Large intestine (tissue), 12 donors: ENCODE data around the gene EYS. TPM values are rescaled to one million over a fixed set of nuclear protein-coding genes. Genes with fewer than 3 reads are reported as not detected.

Experiments
- DNase-seq, 2 donors: peaks; one replicate each; pipeline versions ENCODE4 v3.0.0 to v3.0.0-alpha.2; 2013
- H3K27ac ChIP-seq: one replicate; pipeline ENCODE4 v1.5.1; 2013; ENCODE audit warnings: low read length
- H3K27me3 ChIP-seq: 2 replicates; pipeline ENCODE4 v1.6.1; 2013; ENCODE audit warnings: low read length; ENCODE audit not compliant: control insufficient read depth, insufficient read depth
- H3K36me3 ChIP-seq: 2 replicates; pipeline ENCODE4 v1.6.1; 2013; ENCODE audit warnings: low read length; ENCODE audit not compliant: control insufficient read depth, insufficient read depth
- H3K4me1 ChIP-seq: one replicate; pipeline ENCODE4 v1.6.1; 2013; ENCODE audit warnings: low read length; ENCODE audit not compliant: control insufficient read depth, insufficient read depth
- H3K4me3 ChIP-seq: one replicate; pipeline ENCODE4 v1.5.1; 2013; ENCODE audit warnings: low read length
- H3K9me3 ChIP-seq: one replicate; pipeline ENCODE4 v1.6.1; 2013; ENCODE audit warnings: mild to moderate bottlenecking, low read depth, low read length, moderate library complexity; ENCODE audit not compliant: control insufficient read depth
- whole genome bisulfite sequencing: methylation state at CpG from one replicate; pipeline ENCODE4 v1.1.5; 2013; ENCODE audit warnings: low lambda C conversion rate; ENCODE audit not compliant: insufficient coverage; 5-methylcytosine and 5-hydroxymethylcytosine counted together
- long read RNA-seq, 11 donors: transcript quantifications; one replicate each; lab custom pipeline, GENCODE V29; 2026
- polyA plus RNA-seq: library from polyadenylated mRNA; unstranded; fragments of 120-200 nt; gene quantifications from one replicate; pipeline ENCODE4 v1.2.1, GENCODE V29; 2013

EYS gene
- 0.76 TPM for polyA plus RNA-seq
- long read RNA-seq, donor 1: 0 reads
- long read RNA-seq, donor 2, partial matches to known transcripts: 13 of 13 reads
- long read RNA-seq, donor 2, other reads (novel, unspliced or antisense): 0 of 13 reads
- long read RNA-seq, donor 3, partial matches to known transcripts: 15 of 15 reads
- long read RNA-seq, donor 3, other reads (novel, unspliced or antisense): 0 of 15 reads
- long read RNA-seq, donor 4: 0 reads
- long read RNA-seq, donor 5: 0 reads
- long read RNA-seq, donor 6: 0 reads
- long read RNA-seq, donor 7: 0 reads
- long read RNA-seq, donor 8: 0 reads
- long read RNA-seq, donor 9: 0 reads
- long read RNA-seq, donor 10, partial matches to known transcripts: 15 of 15 reads
- long read RNA-seq, donor 10, other reads (novel, unspliced or antisense): 0 of 15 reads
- long read RNA-seq, donor 11: 0 reads

GRCh38 chr6:65707126-65707826 lies at the start of gene EYS:
Gene EYS (minus strand): TSS chr6:65707226. CDS start chr6:65495410, 211,816 bp downstream.
- WGBS: no CpG with 5 or more reads among the region's 4 CpGs
- Histone ChIP-seq H3K27ac (no peak within 1 kb of the TSS), H3K4me1 (no peaks in the 10 kb centered on the region), H3K36me3 (no peaks in the 10 kb centered on the region), H3K27me3 (no peaks in the 10 kb centered on the region), H3K9me3 (no peaks in the 10 kb centered on the region), H3K4me3 (no peak within 1 kb of the TSS)
- peak in 1 of 2 donors; percentile 30 for DNase-seq

GRCh38 chr6:65746302-65746701 lies 39.3 kb upstream of the EYS start:
- no peaks in the 10 kb centered on the region for H3K4me1 ChIP-seq
- DNase-seq: no peak
- WGBS: no CpG with 5 or more reads among the region's 4 CpGs
- no peaks in the 10 kb centered on the region for H3K9me3 ChIP-seq
- no peaks in the 10 kb centered on the region for H3K36me3 ChIP-seq
- no peak overlapping the region for H3K4me3 ChIP-seq
- no peaks in the 10 kb centered on the region for H3K27me3 ChIP-seq
- no peak overlapping the region for H3K27ac ChIP-seq

GRCh38 chr6:65745614-65746013 lies 38.6 kb upstream of the EYS start:
- H3K9me3 ChIP-seq: no peaks in the 10 kb centered on the region
- H3K36me3 ChIP-seq: no peaks in the 10 kb centered on the region
- H3K4me1 ChIP-seq: no peaks in the 10 kb centered on the region
- no peak overlapping the region for H3K4me3 ChIP-seq
- DNase-seq: no peak
- WGBS: no CpG with 5 or more reads among the region's 2 CpGs
- no peak overlapping the region for H3K27ac ChIP-seq
- H3K27me3 ChIP-seq: no peaks in the 10 kb centered on the region

DNA sequence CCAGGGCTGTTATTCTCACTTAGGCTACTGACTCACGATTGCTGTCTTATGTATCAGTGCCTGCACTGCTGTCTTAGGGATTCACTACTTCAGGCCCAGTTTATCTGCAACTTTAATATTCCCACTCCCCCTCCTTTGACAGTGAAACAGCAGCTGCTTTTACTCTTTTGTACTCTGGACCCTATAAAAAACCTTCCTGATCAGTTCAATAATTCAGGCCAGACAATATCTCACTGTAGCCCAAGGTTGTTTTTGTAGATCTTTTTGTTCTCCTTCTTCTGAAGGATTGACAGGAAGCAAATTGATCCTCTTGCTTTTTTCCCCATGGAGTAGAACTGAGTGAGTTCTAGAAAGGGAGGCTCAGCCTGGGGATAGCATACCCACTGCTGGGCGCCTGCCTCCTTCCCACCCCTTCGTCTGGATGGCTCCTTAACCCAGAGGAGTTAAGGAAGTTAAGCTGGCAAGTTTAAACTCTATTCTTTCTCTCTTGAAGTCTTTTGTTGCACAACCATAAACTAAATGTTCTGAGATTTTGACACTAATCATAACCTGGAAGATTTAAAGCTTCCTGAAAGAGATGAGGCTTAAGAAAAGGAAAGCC lies 22.0 kb upstream of the EYS start:
- WGBS: no CpG with 5 or more reads among the region's 3 CpGs
- DNase-seq: peak in 1 of 2 donors; percentile 36

GRCh38 chr6:65719101-65719500 lies 12.1 kb upstream of the EYS start:
- Histone ChIP-seq H3K4me3 (no peak overlapping the region), H3K27me3 (no peaks in the 10 kb centered on the region), H3K9me3 (no peaks in the 10 kb centered on the region), H3K27ac (no peak overlapping the region), H3K36me3 (no peaks in the 10 kb centered on the region), H3K4me1 (no peaks in the 10 kb centered on the region)
- WGBS: no CpG with 5 or more reads among the region's 3 CpGs
- DNase-seq: no peak

More for the DNA sequence above, 22.0 kb upstream of the EYS start:
- no peaks in the 10 kb centered on the region for H3K36me3 ChIP-seq
- H3K27ac ChIP-seq: no peak overlapping the region
- H3K9me3 ChIP-seq: no peaks in the 10 kb centered on the region
- no peak overlapping the region for H3K4me3 ChIP-seq
- H3K4me1 ChIP-seq: peaks cover 6% of the 10 kb centered on the region
- no peaks in the 10 kb centered on the region for H3K27me3 ChIP-seq

GRCh38 chr6:65711531-65711930 lies 4.5 kb upstream of the EYS start:
- H3K27ac ChIP-seq: no peak overlapping the region
- H3K27me3 ChIP-seq: no peaks in the 10 kb centered on the region
- H3K4me3 ChIP-seq: no peak overlapping the region
- DNase-seq: no peak
- no peaks in the 10 kb centered on the region for H3K9me3 ChIP-seq
- H3K4me1 ChIP-seq: no peaks in the 10 kb centered on the region
- no peaks in the 10 kb centered on the region for H3K36me3 ChIP-seq

- H3K9me3 ChIP-seq: no peaks in the 10 kb centered on the region
- no peak for DNase-seq
- no peaks in the 10 kb centered on the region for H3K27me3 ChIP-seq
- no peak overlapping the region for H3K4me3 ChIP-seq
- no peaks in the 10 kb centered on the region for H3K36me3 ChIP-seq
- no peaks in the 10 kb centered on the region for H3K4me1 ChIP-seq
- 100% methylated on average over 1 of the region's 5 CpGs for WGBS
- H3K27ac ChIP-seq: no peak overlapping the region
Observed at GRCh38 chr6:65709099-65709830, 2.2 kb upstream of the EYS start.

DNA sequence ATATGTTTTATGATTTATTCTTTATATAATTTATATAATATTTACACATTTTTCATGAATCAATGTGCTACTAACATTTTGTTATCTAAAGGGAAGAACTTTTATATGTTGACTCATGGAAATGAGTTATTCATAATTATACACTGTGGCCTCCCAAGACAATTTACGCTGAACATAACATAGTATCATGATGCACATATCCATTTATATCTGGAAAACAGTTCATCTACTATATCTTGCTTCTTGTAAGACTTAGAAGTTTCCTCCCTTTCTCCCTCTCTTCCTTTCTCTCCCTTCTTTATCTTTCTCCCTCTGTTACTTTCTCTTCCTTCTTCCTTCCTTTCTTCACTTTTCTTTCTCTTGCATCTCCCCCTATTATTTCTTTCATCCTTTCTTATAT lies 1.1 kb upstream of the EYS start:
- Histone ChIP-seq H3K27me3 (no peaks in the 10 kb centered on the region), H3K4me1 (no peaks in the 10 kb centered on the region), H3K9me3 (no peaks in the 10 kb centered on the region), H3K27ac (no peak overlapping the region), H3K4me3 (no peak overlapping the region), H3K36me3 (no peaks in the 10 kb centered on the region)
- DNase-seq: no peak
- WGBS: 100% methylated on average over 1 of the region's 1 CpG

- H3K27ac ChIP-seq: no peak overlapping the region
- DNase-seq: no peak
- no peak overlapping the region for H3K4me3 ChIP-seq
- no peaks in the 10 kb centered on the region for H3K9me3 ChIP-seq
- no peaks in the 10 kb centered on the region for H3K36me3 ChIP-seq
- no peaks in the 10 kb centered on the region for H3K4me1 ChIP-seq
- WGBS: 35% methylated on average over 2 of the region's 3 CpGs
- no peaks in the 10 kb centered on the region for H3K27me3 ChIP-seq
Observed at GRCh38 chr6:65706436-65706835, 590 bp downstream of the EYS start.

- peak in 1 of 2 donors; percentile 9 for DNase-seq
- WGBS: 38% methylated on average over 1 of the region's 1 CpG
- no peaks in the 10 kb centered on the region for H3K4me1 ChIP-seq
- no peak overlapping the region for H3K4me3 ChIP-seq
- no peaks in the 10 kb centered on the region for H3K36me3 ChIP-seq
- no peak overlapping the region for H3K27ac ChIP-seq
- H3K9me3 ChIP-seq: no peaks in the 10 kb centered on the region
- no peaks in the 10 kb centered on the region for H3K27me3 ChIP-seq
Observed at GRCh38 chr6:65701325-65701724, 5.7 kb downstream of the EYS start.
